Fibroblast of lung (primary cell): ENCODE results near the gene GABBR2.

Source experiments
- EZH2 ChIP-seq: IDR thresholded peaks from 2 replicates; pipeline ENCODE4 v1.5.1; 2012; ENCODE audit warnings: low read length, control low read depth, mild to moderate bottlenecking; ENCODE audit errors: missing control alignments
- TF ChIP-seq, protein P1 (sequence below), 2 donors: IDR thresholded peaks in 1 of 2; conservative IDR thresholded peaks in 1 of 2; 1 replicate in 1 of 2; 2 replicates in 1 of 2; pipeline ENCODE4 v1.5.1; 2011 to 2012; ENCODE audit warnings: low read length in 2 of 2, control low read depth in 1 of 2, inconsistent platforms in 1 of 2, low read depth in 1 of 2, mild to moderate bottlenecking in 1 of 2

DNA sequence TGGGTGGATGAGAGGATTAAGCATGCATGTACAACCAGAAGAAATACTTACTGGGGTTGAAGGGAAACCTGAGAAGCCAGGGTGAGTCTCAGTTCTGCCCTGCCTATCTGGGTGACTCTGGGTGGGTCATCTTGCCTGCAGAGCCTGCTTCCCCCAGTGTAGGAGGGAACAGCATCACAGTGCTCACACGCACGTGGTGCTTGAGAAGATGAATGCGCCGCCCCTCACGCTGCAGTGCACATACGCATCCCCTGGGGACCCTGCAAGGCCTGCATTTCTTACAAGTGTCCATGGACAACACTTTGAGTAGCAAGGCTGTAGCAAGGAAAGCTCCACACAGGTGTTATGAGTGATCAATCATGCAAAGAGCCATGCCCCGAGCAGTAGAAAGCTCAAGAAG lies 18.7 kb upstream of the GABBR2 start:
- TF ChIP-seq, protein P1, sequence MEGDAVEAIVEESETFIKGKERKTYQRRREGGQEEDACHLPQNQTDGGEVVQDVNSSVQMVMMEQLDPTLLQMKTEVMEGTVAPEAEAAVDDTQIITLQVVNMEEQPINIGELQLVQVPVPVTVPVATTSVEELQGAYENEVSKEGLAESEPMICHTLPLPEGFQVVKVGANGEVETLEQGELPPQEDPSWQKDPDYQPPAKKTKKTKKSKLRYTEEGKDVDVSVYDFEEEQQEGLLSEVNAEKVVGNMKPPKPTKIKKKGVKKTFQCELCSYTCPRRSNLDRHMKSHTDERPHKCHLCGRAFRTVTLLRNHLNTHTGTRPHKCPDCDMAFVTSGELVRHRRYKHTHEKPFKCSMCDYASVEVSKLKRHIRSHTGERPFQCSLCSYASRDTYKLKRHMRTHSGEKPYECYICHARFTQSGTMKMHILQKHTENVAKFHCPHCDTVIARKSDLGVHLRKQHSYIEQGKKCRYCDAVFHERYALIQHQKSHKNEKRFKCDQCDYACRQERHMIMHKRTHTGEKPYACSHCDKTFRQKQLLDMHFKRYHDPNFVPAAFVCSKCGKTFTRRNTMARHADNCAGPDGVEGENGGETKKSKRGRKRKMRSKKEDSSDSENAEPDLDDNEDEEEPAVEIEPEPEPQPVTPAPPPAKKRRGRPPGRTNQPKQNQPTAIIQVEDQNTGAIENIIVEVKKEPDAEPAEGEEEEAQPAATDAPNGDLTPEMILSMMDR (conservative IDR thresholded peaks at IDR 0.05 in 1 of 2, IDR thresholded peaks at IDR 0.05 in 1 of 2; ENCODE audit: low read depth in 1 of 2, low read length in 2 of 2): no peak
- no peak for TF ChIP-seq EZH2
